ENCODE measurements around the gene ANKDD1A.

DNA sequence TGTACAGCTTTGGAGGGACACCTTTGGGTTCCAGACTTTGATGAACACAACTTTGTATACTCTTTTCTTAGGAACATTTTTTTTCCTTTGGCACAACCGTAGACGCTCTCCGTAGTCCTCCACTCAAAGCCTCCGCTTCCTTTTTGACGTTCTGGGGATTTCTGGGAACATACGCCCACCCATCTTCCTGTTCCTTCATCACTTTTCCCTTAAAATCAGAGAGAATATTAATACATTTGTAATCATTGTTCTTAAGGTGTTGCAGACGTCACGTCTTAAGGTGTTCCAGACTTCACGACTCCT is 78.4 kb downstream of the ANKDD1A start:
- TF ChIP-seq POLR2A (IDR thresholded peaks at IDR 0.05) = no peak
- TF ChIP-seq POLR2AphosphoS5 (IDR thresholded peaks at IDR 0.05) = no peak

Measured in transverse colon (tissue), 3 donors.